Hematopoietic multipotent progenitor cell (in vitro differentiated cells): ENCODE measurements around the gene ZC2HC1C. TPM values are rescaled to one million over a fixed set of nuclear protein-coding genes. Genes with fewer than 3 reads are reported as not detected.

Source experiments
- DNase-seq, 3 donors: peaks; one replicate each; pipeline ENCODE4 v3.0.0-alpha.2; 2011 to 2015; ENCODE audit warnings: low read depth in 2 of 3, low spot score in 2 of 3
- small RNA-seq: library from RNA; depleted of rRNA; stranded (forward); fragments of <200 nt; gene quantifications from one replicate; pipeline ENCODE3, GENCODE V24; 2012
- total RNA-seq: library from RNA; depleted of rRNA; stranded (reverse); fragments of >200 nt; gene quantifications from one replicate; pipeline ENCODE4 v1.2.3, GENCODE V29; 2012

Gene ZC2HC1C
- total RNA-seq, 1 donor, result 0.54 TPM

GRCh38 chr14:75128596-75128990 lies 59.2 kb downstream of the ZC2HC1C start:
- DNase-seq, result no peak

Small RNAs within 50 kb of the gene (small RNA-seq; reads per million reads assigned to genes)
- not detected for gene HIF1AP1
- not detected for gene RNU6-689P

Other genes starting within 250 kb of the ZC2HC1C start
- gene PROX2, start 193.5 kb upstream of the ZC2HC1C start, total RNA-seq, result 0.27 TPM
- 50.9 TPM for gene DLST, start 187.7 kb upstream of the ZC2HC1C start, total RNA-seq
- 8.3 TPM for gene RPS6KL1, start 146.4 kb upstream of the ZC2HC1C start, total RNA-seq
- under 0.01 TPM for gene PGF, start 114.0 kb upstream of the ZC2HC1C start, total RNA-seq
- 45.5 TPM for gene EIF2B2, start 66.7 kb upstream of the ZC2HC1C start, total RNA-seq
- gene MLH3, start 18.2 kb upstream of the ZC2HC1C start, total RNA-seq, result 16.2 TPM
- gene ACYP1, start 5.6 kb upstream of the ZC2HC1C start, total RNA-seq, result 5.1 TPM
- gene NEK9, start 57.4 kb downstream of the ZC2HC1C start, total RNA-seq, result 71.1 TPM
- gene TMED10, start 107.0 kb downstream of the ZC2HC1C start, total RNA-seq, result 281 TPM
- 2,036 TPM for gene FOS, start 209.2 kb downstream of the ZC2HC1C start, total RNA-seq